Measurements from ENCODE around the gene SELENOO. TPM values are rescaled to one million over a fixed set of nuclear protein-coding genes. Genes with fewer than 3 reads are reported as not detected.
A peak's percentile ranks its signal among the peaks of the same experiment; 100 is the strongest.

SELENOO gene
- total and polyA plus RNA-seq, 2 of the 13 experiments (the other 11 are each of a cell fraction or from before 2014, with no cell fraction given), result 14.4 to 19.0 TPM

DNA sequence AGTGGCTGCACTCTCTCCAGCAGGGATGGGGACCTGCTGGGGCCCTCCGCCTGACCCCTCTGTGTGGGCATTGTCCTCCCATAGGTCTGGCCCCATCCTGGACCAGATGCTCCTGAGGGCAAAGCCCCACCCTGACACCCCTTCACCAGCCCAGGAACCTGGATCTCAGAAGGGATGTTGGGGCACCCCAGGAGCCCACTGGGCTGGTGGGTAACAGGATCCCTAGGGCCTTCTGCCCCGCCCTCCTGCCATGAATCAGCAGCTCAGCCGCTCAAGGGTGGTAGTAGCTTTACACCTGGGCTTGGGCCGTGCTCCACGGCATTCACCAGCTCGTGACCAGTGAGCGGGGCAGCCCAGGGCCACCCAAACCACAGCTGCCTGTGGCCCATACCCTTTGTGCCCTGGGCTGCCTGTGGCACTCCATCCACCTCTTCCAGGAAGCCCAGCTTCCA is 61.7 kb downstream of the SELENOO start:
- in situ Hi-C loops (cut with HindIII; ENCODE audit: extremely low pct_ligation_motif_present, low pct_unique_long_range_greater_than_20kb), result no loop called here
- intact Hi-C loops (cut with micrococcal nuclease; ENCODE audit: unreplicated experiment), result no loop called here
- peaks cover 40% of the 10 kb centered on the region for H3K4me1 ChIP-seq (ENCODE audit: insufficient read depth, low read length)
- no peaks in the 10 kb centered on the region for H3K9me3 ChIP-seq (ENCODE audit: low read length)
- ChIA-PET POLR2A (interaction anchor here (1.1 to 2.4 kb wide), 7 partner anchors 10 to 283 kb away, joined by 3 to 10 read pairs (median 5); partner anchors contain the start of genes HDAC10, KLHDC7B, PLXNB2 and TUBGCP6), CTCF (ENCODE audit: low intra/inter-chr PET ratio, low total read pairs) (no interaction called here)
- H3K9ac ChIP-seq (ENCODE audit: insufficient read depth, low read depth, low read length), result no peak overlapping the region; the same call in 1 of the 2 replicates
- peak; percentile 28 for DNase-seq (ENCODE audit: low spot score)
- peaks cover 10 to 36% of the 10 kb centered on the region in 2 experiments; a peak in 4 of 5 replicates for H3K27me3 ChIP-seq (ENCODE audit: control insufficient read depth in 1 of 2, insufficient read depth in 2 of 2, low read length in 2 of 2)
- H3K4me3 ChIP-seq (replicated peaks in 1 of 3; ENCODE audit: insufficient read depth in 1 of 3, low read depth in 2 of 3, low read length in 3 of 3), result peak overlapping the region; percentile 2 to 74 (median 71); a peak in 3 of 6 replicates
- H2AFZ ChIP-seq (ENCODE audit: low read length), result no peak overlapping the region
- no TSS peak for BruUV-seq (replicated peaks)
- H3K4me2 ChIP-seq (ENCODE audit: low read depth, low read length), result peak overlapping the region; percentile 80
- no peak overlapping the region for H3K27ac ChIP-seq (ENCODE audit: extremely low read length, insufficient read depth, low read length)
- 60% methylated on average over 1 of the region's 7 CpGs for WGBS (ENCODE audit: low lambda C conversion rate)
- ATAC-seq, result peak; percentile 44
- H3K79me2 ChIP-seq (ENCODE audit: insufficient read depth, low read length), result no peaks in the 10 kb centered on the region
- no peak for FAIRE-seq
- H3K36me3 ChIP-seq (replicated peaks in 1 of 2; ENCODE audit: control insufficient read depth in 1 of 2, insufficient read depth in 2 of 2, low read length in 2 of 2), result no peaks in the 10 kb centered on the region
- H4K20me1 ChIP-seq (ENCODE audit: insufficient read depth, low read length), result no peaks in the 10 kb centered on the region
- TF ChIP-seq MATR3 (CRISPR knock-in tag; IDR thresholded peaks at IDR 0.05), result no peak
- no peak for TF ChIP-seq FOXO1 (CRISPR knock-in tag; IDR thresholded peaks at IDR 0.05)
- peak; percentile 62 for TF ChIP-seq FOSL2 (CRISPR knock-in tag; IDR thresholded peaks at IDR 0.05)
- no peak for TF ChIP-seq ZC3H13 (CRISPR knock-in tag; IDR thresholded peaks at IDR 0.05)
- TF ChIP-seq TBL1XR1 (IDR thresholded peaks at IDR 0.05; ENCODE audit: borderline replicate concordance, low read length, partially characterized antibody), result no peak
- no peak for TF ChIP-seq RNF219 (CRISPR knock-in tag; IDR thresholded peaks at IDR 0.05)
- TF ChIP-seq BHLHE40 (IDR thresholded peaks at IDR 0.05; ENCODE audit: low read length), result no peak
- TF ChIP-seq KDM2A (CRISPR knock-in tag; IDR thresholded peaks at IDR 0.05; ENCODE audit: borderline replicate concordance, low read depth), result peak; percentile 20; the same call in 1 of the 2 replicates
- TF ChIP-seq HNRNPL (IDR thresholded peaks at IDR 0.05; ENCODE audit: low read depth, low read length), result peak; percentile 68; the same call in 1 of the 2 replicates
- TF ChIP-seq NFIC (IDR thresholded peaks at IDR 0.05; ENCODE audit: low read length), result no peak
- peak; percentile 81 for TF ChIP-seq NFE2 (CRISPR knock-in tag; IDR thresholded peaks at IDR 0.05)
- peak; percentile 53; the same call in 1 of the 2 replicates for TF ChIP-seq SP5 (CRISPR knock-in tag; IDR thresholded peaks at IDR 0.05; ENCODE audit: borderline replicate concordance, low read depth)
- TF ChIP-seq TRIM24 (CRISPR knock-in tag; IDR thresholded peaks at IDR 0.05), result no peak
- 0 out of 2 replicates have a peak, but pooled peaks have one; percentile 38 for TF ChIP-seq ARID2 (CRISPR knock-in tag; IDR thresholded peaks at IDR 0.05; ENCODE audit: borderline replicate concordance)
- no peak for TF ChIP-seq ZMAT3 (CRISPR knock-in tag; conservative IDR thresholded peaks at IDR 0.05)
- no peak for TF ChIP-seq NAIF1 (CRISPR knock-in tag; IDR thresholded peaks at IDR 0.05; ENCODE audit: borderline replicate concordance)
- no peak; the same call in 1 of the 2 replicates for TF ChIP-seq SALL1 (CRISPR knock-in tag; IDR thresholded peaks at IDR 0.05)
- no peak for TF ChIP-seq EEA1 (CRISPR knock-in tag; IDR thresholded peaks at IDR 0.05; ENCODE audit: borderline replicate concordance)
- TF ChIP-seq MXD1 (CRISPR knock-in tag; IDR thresholded peaks at IDR 0.05), result 0 out of 2 replicates have a peak, but pooled peaks have one; percentile 13
- no peak for TF ChIP-seq ZNF703 (CRISPR knock-in tag; IDR thresholded peaks at IDR 0.05; ENCODE audit: borderline replicate concordance)
- no peak for TF ChIP-seq ZNF7 (CRISPR knock-in tag; IDR thresholded peaks at IDR 0.05)
- TF ChIP-seq ZIK1 (CRISPR knock-in tag; IDR thresholded peaks at IDR 0.05; ENCODE audit: borderline replicate concordance, low read depth), result no peak
- no peak for TF ChIP-seq SNRNP70 (IDR thresholded peaks at IDR 0.05; ENCODE audit: low read depth, low read length)
- TF ChIP-seq ZNF75D (CRISPR knock-in tag; IDR thresholded peaks at IDR 0.05; ENCODE audit: borderline replicate concordance), result no peak

Measured in HepG2 (cell line).